T-helper 2 cell treated with Interferon-gamma antibody and Interleukin-4, amounts not matched to agents 5 μg/mL and 100 μg/mL, for 36 hours (primary cell): ENCODE results near the gene TMPRSS13.

ENCODE experiments used
- DNase-seq: peaks from one replicate; pipeline ENCODE4 v3.0.0; 2021; ENCODE audit warnings: low spot score
- H3K27ac Mint-ChIP-seq: one replicate; pipeline ENCODE4 v1.8.0; 2021; ENCODE audit warnings: mild to moderate bottlenecking, mixed read lengths
- H3K27me3 Mint-ChIP-seq: one replicate; pipeline ENCODE4 v1.8.0; 2021; ENCODE audit warnings: low read depth, mixed read lengths
- H3K36me3 Mint-ChIP-seq: one replicate; pipeline ENCODE4 v1.8.0; 2021; ENCODE audit warnings: low read depth, mixed read lengths
- H3K4me1 Mint-ChIP-seq: one replicate; pipeline ENCODE4 v1.8.0; 2021; ENCODE audit warnings: low read depth, mixed read lengths
- H3K4me3 Mint-ChIP-seq: one replicate; pipeline ENCODE4 v1.8.0; 2022; ENCODE audit warnings: mild to moderate bottlenecking, moderate library complexity, mixed read lengths
- H3K9me3 Mint-ChIP-seq: one replicate; pipeline ENCODE4 v1.8.0; 2021; ENCODE audit warnings: mixed read lengths

The TMPRSS13 gene

GRCh38 chr11:117855186-117855845 is 73.9 kb downstream of the TMPRSS13 start:
- Mint-ChIP-seq H3K4me1 (no peaks in the 10 kb centered on the region), H3K27me3 (peaks cover 11% of the 10 kb centered on the region), H3K4me3 (no peak overlapping the region), H3K9me3 (peaks cover 8% of the 10 kb centered on the region), H3K36me3 (no peaks in the 10 kb centered on the region), H3K27ac (no peak overlapping the region)
- no peak for DNase-seq

- peaks cover 8% of the 10 kb centered on the region for H3K9me3 Mint-ChIP-seq
Observed at GRCh38 chr11:117852309-117852708, 76.9 kb downstream of the TMPRSS13 start.

GRCh38 chr11:117851852-117852251 is 77.3 kb downstream of the TMPRSS13 start:
- Mint-ChIP-seq H3K27me3 (peaks cover 12% of the 10 kb centered on the region), H3K4me1 (peaks cover 3% of the 10 kb centered on the region), H3K4me3 (no peak overlapping the region), H3K9me3 (peaks cover 8% of the 10 kb centered on the region), H3K27ac (no peak overlapping the region), H3K36me3 (no peaks in the 10 kb centered on the region)
- no peak for DNase-seq

More at GRCh38 chr11:117852309-117852708, 76.9 kb downstream of the TMPRSS13 start:
- DNase-seq: no peak
- no peak overlapping the region for H3K4me3 Mint-ChIP-seq
- H3K36me3 Mint-ChIP-seq: no peaks in the 10 kb centered on the region
- H3K27ac Mint-ChIP-seq: no peak overlapping the region
- peaks cover 3% of the 10 kb centered on the region for H3K4me1 Mint-ChIP-seq
- peaks cover 11% of the 10 kb centered on the region for H3K27me3 Mint-ChIP-seq

GRCh38 chr11:117851106-117851505 is 78.1 kb downstream of the TMPRSS13 start:
- peaks cover 3% of the 10 kb centered on the region for H3K4me1 Mint-ChIP-seq
- H3K4me3 Mint-ChIP-seq: no peak overlapping the region
- no peak for DNase-seq
- H3K36me3 Mint-ChIP-seq: no peaks in the 10 kb centered on the region
- peaks cover 8% of the 10 kb centered on the region for H3K9me3 Mint-ChIP-seq
- H3K27me3 Mint-ChIP-seq: peaks cover 15% of the 10 kb centered on the region
- H3K27ac Mint-ChIP-seq: no peak overlapping the region
